DMS79 (cell line): ENCODE measurements around the gene CKMT2.

ENCODE experiments used
- DNase-seq: peaks from one replicate; lab custom pipeline; 2025; lab: John Stamatoyannopoulos, UW

CKMT2 gene

DNA sequence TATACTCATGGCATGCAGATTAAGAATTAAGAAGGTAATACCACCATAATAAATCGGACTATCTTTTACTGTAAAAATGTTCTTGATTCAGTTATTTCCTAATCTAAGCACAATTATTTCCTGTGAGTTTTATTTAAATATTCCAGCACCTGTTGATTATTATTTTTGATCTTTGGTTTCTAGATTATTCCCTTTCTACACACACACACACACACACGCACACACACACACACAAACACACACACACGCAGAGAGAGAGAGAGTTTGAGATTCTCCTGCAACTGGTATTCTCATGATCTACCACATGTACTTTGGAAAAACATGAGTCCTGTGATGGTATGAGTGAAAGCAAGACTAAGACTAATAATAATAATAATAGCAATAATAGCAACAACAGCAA, 17.0 kb upstream of the CKMT2 start:
- no peak for DNase-seq

DNA sequence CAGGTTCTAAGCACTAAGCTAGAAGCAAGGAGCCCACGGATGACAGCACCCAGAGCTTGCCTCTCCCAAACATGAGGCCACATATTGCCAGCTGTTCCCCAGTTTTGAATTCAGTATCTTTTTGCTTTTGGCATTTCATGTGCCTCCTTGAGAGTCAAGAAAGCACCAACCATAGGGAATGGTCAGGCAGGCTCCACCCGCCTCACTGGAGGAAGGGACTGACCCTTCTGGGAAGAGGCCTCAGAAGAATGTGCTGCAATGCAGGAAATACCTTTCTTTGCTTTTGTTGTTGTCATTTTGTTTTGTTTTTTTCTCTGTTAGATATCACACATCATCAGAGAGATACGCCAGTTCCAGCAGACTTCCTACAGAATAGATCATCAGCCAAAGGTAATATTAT, 13.7 kb upstream of the CKMT2 start:
- DNase-seq = no peak

DNA sequence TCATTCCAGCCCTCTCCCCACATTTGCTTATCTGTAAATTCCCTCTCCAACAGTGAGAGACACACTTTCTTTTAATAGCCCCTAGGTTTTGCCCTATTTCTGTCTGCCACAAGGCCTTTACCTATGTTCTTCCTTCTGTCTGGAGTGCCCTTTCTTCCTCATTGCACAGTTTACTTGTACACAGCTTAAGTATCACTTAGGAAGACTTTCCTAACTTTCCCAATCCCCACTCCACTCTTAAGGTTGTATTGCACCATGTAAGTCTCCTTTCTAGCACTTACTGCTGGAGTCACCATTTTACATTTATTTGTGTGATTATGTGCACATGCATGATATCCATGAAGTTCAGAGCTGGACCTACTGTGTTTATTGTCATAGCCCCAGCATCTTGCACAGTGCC, 10.8 kb upstream of the CKMT2 start:
- DNase-seq = no peak

DNA sequence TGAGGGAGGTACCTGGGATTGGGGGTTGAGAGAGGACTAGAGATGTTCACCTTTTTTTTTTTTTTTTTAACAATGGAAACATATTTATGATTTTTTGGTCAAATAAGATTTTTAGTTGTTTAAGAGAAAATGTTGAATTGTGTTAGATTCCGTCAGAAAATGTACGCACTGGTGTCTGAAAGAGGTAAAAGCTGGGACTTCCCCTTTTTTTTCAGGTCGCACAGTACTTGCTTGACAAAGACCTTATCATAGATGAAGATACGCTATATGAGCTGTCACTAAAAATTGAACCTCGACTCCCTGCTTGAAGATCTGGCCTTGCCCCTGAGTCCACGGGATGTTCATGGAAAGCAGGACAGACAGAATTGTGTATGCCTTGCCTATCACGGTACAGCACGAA, 7.7 kb upstream of the CKMT2 start:
- no peak for DNase-seq

DNA sequence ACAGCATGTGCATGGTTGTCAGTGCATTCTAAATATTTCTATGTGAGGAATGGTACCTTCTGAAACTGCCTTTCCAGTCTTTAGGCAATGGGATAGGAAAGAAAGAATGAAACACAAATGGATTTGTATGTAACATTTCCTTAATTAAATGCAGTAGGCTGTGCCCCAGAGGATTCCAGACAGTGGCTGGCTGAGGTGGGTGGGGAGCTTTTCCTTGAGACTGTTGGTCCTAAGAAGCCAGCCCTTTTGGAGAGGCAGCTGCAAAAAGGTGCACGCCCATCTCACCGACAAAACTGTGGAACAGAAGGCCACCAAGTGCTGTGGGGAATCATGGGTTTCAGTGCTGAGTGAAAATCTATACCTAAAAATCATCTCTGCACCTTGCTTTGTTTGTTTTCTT, 6.8 kb upstream of the CKMT2 start:
- DNase-seq = no peak

DNA sequence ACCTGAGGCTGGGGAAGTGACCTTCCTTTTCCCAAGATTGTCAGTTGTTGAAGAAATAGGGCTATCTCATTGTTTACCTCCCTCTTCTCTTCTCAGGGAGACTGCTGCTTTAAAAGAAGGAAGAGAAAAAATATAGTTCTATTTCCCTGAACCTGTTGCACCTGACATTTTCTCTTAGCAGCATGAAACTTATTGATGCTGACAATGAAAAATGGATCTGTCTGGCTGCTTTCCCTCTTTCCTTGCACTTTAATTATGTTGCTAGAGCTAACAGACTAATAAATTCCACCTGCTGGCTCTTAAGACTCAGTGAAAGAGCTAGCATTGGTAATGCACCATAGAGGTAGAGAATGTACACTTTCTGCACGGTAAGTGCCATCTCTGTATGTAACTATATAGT, 6.2 kb upstream of the CKMT2 start:
- no peak for DNase-seq

DNA sequence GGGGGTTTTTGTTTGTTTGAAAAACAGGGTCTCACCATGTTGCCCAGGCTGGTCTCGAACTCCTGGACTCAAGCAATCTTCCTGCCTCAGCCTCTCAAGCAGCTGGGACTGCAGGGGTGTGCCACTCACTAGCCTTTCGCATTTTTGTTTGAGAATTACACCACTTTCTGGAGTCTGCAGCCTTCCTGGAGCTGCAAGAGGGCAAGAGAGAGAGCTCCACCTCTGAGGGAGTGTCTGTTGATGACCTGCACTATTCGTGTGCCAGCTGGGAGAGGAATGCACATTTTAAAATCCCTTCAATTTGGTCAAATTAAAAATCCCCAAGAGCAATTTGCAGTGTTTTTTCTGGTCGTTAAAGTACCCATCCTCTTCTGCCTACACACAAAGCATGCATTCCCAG, 5.0 kb upstream of the CKMT2 start:
- DNase-seq = no peak

DNA sequence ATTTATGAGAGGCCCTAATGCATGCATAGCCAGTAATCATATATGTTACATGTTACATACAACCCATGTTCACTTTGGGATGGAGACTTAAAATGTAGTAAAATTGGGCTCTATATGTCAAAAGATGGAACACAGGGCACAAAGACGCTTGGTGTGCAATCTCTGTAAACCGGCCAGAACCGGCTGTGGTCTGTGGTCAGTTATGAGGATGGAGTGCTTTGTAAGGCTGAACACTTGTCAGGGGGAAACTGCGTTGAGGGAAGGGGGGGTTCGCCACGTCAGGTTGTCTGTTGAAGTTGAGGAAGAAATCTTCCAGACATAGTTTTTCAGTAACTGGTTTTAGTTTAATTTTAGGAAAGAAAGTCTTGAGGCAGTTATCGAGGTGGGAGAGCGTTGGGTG, 2.7 kb upstream of the CKMT2 start:
- no peak for DNase-seq

DNA sequence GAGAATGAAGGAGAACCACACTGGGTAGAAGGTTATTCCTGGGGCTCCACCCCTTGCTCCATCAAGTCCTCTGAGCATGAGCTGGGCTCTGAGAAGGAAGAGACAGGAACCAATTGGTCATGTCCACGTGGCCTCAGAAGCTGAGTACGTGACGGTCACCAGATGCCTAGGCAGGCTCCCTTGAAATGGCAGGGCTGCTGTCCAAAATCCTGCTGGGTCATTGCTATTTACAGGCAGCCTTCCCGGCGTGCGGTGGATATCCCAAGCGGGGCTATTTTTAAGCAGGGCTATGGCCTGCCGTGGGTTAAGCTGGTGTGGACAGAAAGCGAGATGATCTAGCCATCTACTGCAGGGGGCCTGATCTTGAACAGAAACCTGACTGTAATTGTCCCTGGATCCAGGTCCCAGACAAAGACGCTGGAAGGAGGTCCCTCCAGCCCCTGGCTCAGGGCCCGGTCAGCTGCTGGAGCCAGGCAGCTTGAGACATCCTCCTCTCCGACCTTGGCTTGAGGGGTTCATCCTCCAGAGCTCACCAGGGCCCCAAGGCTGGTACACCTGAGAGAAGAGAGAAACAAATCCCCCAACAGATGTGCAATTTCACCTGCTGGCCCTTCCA, 550 bp upstream of the CKMT2 start:
- no peak for DNase-seq

DNA sequence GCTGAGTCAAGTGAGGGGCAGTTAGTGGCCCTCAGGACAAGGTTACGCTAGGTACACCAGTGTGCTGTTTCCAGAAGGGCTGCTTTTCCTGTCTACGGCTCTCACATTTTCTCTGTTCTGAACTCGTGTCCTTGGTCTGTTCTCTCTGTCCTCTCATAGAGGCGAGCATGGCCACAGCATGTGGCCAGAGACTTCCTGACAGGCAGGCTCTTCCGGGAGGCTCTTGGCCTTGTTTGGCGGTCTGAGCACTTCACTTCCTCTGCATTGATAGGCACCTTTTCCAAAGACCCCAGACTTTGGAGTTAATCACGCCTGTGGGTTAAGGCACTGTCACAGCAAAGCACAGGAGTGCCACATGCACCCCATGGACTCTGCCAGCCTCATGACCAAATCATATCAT, 1.2 kb downstream of the CKMT2 start:
- no peak for DNase-seq

DNA sequence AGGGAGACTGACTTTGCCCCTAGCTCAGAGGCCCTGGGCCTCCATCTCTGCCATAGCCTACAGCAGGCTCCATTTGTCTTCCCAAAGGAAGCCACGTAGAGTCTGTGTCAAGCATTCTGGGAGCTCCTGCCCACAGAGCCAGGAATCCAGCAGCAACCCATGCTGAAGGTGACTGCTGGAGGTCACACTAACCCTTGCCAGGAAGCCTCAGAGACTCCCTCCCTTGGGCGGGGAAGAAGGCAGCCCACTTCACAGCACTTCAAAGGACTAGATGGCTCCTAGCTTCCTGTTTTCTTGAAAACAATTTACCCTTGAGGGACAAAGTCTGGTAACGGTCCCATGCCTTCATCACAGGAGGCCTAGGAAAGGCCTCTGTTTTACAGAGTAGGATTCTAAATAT, 1.7 kb downstream of the CKMT2 start:
- DNase-seq = no peak

DNA sequence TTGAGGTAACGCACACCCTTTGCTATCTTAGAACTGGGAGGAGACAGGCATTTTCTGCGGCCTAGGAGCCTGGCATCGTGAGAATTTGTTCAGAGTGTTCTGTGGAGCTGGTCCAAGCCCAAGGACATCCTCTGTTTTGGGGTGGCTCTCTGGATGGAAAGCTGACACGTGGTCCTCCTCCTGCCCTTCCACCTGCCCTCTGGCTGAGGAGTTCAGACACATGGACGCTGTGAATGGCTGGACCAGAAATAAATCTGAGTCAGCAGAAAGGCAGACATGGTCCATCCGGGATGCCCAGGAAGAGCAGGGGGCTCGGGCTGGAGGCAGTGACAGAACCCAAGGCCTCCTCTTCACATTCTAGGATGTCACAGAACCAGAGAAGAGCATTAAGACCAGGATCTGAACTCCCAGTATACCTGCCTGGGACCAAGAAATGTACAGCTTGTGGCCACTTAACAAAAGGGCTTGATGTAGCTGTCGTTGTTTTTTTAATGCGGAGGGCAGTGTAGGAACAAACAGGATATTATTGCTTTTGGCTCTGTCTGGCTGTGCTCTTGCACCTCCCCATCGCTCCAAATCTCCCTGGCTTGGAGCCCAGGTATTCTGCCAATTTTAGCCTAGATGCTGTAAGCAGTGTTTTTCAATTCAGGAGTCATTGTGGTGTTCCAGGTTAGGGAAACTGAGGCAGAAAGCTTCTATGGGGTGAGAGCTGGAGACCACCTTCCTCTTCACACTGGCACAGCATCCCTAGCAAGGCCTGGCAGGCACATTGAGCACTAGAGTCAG, 2.4 kb downstream of the CKMT2 start:
- no peak for DNase-seq

DNA sequence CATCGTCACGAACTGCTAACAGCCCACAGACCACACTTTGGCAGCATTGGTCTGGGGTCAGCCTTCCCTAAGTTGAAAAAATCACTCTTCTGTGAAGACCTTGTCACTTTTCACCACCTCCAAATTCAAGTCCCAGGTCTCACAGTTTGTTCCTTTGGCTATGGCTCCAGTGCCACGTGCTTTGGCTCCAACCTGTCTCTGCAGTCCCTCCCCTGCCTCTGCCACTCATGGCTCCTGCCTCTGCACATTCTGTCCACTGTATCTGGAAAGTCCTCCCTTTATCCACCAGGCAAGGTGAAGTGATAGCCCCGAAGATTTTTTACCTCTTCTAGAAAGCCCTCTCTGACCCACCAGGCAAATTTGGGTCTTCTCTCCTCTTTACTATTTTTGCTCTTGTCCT, 5.3 kb downstream of the CKMT2 start:
- DNase-seq = no peak

DNA sequence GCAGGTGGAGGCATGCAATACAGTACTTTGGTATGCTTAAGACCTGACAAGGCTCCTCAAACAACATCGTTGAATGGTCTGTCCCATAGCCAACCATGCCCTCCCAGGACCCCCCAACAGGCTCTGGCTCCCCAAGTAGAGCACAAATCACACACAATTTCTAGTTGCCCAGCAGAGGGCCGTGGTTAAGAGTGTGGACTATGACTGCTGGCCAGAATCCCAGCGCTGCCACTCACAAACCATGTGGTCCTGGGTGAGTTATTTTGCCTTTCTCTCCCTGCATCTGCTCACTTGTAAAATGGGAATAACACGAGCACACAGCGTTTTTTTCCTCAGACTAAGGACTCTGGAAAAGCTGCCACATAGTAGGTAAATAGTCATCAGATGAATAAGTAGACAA, 6.5 kb downstream of the CKMT2 start:
- no peak for DNase-seq

DNA sequence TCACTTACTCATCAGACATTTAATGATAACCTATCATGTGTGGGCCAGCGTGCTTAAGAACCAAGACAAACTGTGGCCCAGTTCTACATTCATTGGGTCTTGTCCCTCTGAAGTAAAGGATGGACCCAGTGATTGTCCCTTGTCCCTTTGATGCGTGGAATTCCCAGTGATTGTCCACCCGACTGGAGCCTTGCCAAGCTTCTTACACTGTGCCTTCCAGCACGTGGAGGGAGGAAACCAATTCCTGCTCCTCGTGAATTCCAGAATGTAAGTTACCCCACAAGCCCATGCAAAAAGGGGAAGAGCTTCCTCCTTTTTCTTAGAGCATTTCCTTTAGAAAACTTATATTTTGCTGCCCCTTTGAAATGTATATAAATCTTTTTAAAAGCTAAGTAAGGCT, 7.9 kb downstream of the CKMT2 start:
- DNase-seq = no peak

DNA sequence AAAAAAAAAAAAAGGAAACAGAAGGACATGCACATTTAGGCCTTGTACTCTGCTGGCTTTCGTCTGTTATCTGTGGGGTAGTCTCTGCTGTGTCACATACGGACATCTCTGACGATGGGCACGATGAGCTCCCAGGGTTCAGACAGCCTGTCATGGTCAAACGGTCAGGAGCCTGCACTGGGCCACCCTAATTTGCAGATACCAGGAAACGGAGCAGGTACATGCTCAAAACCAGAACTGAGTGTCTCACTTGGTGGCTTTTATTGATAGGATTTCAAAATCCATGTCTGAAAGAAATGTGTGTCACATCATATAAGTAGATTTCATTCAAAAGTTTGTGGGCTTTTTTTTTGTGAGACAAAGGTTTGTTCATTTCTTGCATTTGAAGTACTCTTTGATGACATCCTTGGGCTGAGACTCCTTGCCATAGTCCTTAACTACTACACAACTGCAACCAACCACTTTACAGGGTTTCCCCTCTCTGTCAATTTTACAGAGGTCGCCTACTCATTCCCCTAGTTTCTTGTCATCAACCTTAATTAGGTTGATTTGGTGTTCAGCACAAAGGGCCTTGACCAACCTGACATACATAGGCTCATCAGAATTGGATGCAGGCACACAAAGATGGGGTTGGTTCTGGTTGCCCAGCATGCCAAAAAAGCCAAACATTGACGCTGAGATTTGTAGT, 9.0 kb downstream of the CKMT2 start:
- DNase-seq = no peak

DNA sequence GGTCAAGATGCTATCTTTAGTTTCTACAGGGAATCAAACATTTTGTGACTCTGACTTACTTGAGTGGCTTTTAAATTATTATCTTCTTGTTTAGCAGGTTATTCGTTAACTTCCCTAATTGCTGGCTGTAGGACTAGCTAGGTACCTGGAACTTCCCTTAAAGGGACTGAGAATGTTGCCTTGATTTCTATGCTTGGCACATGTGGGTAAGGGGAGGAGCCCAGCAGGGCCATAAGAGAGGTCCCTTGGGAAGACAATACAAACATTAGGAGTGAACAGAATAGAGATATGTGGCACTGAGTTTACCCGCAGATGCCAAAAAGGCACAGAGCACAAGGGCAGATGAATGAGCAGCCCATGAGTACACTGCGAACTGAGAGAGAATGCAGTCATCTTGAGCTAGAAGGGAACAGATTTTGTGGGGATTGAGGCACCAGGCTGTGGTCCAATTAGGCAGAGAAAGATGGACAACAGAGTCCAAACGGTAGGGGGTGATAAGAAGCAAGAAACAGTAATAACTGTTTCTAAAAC, 9.8 kb downstream of the CKMT2 start:
- DNase-seq = no peak

DNA sequence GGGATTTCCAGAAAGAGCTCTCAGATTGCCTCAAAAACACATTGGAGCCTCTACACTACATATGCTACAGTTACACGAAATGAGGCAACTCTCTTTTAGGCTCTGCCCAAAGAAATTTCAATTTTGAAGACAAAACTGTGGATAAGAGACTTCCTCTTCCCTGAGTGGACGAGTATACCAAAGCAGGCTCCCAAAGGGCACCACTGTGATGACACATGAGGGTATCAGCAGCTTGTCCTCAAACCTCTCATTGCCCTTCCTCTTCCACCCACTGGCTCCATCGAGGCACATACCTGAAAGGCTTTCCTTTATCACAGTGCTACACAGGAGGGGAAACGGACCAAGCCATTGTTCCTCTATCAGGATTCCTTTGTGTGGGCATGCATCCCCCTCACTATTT, 11.3 kb downstream of the CKMT2 start:
- no peak for DNase-seq

DNA sequence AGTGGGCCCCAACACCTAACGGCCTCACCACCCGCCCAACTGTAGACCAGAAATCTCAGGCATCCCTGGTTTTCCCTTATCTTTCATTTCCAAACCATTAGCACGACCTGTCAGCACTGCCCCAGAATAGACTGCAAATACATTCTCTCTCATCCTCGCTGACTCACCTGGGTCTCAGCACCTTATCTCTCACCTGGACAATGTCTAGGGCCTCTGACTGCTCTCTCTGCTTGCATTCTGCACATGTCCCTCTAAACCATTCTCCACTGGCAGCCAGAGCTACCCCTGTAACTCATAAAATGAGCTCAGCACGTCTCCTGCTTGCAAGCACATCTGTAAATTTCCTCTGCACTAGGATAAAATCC, 12.7 kb downstream of the CKMT2 start:
- DNase-seq = no peak

DNA sequence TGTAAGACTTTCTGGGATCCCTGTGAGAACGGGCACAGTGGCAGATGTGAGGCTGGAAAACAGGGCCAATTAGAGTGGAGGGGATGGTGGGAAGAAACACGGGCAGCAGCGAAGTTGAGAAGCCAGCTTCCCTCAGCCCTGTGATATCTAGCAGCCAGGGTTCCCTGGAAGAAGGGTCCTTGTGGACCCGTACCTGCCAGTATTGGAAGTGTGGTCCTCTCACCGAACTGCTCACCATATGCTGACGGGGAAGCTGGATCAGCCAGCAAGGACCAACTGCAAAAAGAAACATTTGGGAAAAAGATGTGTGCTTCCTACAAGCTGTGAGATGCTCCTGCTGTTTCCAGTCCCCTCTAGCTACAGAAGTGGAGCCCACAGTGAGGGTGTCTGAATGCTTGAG, 13.6 kb downstream of the CKMT2 start:
- no peak for DNase-seq

DNA sequence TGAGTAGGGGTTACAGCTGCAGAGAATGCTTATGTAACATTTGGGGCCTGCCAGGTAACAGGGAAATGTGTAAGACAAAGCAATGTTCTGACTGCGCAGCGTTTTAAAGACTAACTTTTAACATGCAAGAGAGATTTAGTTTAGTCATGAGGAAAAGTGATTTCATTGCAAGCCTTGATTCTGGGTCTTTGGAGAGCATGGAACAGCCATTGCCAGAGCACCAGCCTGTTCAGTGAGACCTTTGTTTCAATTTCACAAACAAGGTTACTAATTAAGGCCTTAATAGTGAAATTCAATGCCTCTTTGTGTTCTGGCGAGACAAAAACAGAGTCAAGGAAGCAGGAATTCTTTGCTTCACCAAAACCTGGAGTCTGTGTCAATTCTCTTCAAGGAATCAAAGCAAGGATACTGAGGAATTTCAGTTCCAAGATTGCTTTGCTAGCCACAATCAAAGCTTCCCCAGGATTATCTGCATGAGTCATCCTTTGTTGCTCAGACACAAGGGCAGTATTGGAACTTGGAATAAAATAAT, 14.4 kb downstream of the CKMT2 start:
- no peak for DNase-seq

DNA sequence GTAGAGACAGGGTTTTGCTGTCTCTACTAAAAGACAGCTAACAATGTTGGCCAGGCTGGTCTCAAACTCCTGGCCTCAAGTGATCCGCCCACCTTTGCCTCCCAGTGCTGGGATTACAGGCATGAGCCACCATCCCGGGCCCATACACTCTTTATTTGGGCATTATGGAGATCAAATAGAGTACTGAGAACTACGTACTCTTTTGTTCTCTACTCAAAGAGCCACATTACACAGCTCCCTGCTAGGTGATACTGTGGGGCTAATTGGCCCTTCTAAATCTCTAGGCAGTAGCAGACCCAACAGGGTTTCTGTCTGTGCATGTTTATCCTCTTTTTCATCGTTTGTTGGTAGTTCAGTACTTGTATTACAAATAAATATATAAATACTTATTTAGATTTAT, 16.1 kb downstream of the CKMT2 start:
- no peak for DNase-seq

DNA sequence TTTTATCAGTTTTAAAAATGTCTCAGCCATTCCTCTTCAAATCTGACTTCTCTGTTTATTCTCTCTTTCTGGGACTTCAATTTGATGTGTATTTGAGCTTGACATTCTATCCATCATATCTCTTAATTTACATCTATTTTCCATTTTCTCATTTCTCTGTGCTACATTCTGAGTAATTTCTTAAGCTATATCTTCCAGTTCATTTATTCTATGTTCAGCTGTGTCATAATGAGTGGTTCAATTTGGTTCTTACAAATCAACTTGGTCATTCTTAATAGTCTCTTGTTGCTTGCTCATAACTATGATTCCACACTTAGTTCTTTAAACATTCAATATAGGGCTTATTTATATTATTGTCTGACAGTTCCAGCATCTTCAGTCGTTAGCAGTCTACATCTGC, 16.9 kb downstream of the CKMT2 start:
- DNase-seq = no peak
